ENCODE data around the gene RNF214.

GRCh38 chr11:117197006-117197405 lies 35.5 kb upstream of the RNF214 start:
- TF ChIP-seq CTCF (conservative IDR thresholded peaks at IDR 0.05 in 1 of 2, IDR thresholded peaks at IDR 0.05 in 1 of 2; ENCODE audit: low read depth in 1 of 2, low read length in 2 of 2) (no peak), EZH2 (IDR thresholded peaks at IDR 0.05; ENCODE audit: low read length, missing control alignments) (no peak)
